Gastrocnemius medialis (tissue), 4 donors: ENCODE results near the gene GCHFR. TPM values are rescaled to one million over a fixed set of nuclear protein-coding genes. Genes with fewer than 3 reads are reported as not detected.

ENCODE experiments used
- ATAC-seq, 2 donors: fragments of 150-250 bp; one replicate each; pipeline ENCODE4 v1.9.1; 2016
- DNase-seq, 2 donors: peaks; one replicate each; pipeline ENCODE4 v3.0.0-alpha.2; 2019
- H3K27ac ChIP-seq, 4 donors: fragments of 200-600 bp; sonication (generic); 1 replicate in 1 of 4; 2 replicates in 3 of 4; pipeline ENCODE4 v1.5.1; 2016 to 2018; ENCODE audit warnings: mild to moderate bottlenecking in 2 of 4, moderate library complexity in 1 of 4
- H3K27me3 ChIP-seq, 3 donors: fragments of 200-600 bp; sonication (generic) in 2 of 3; 1 replicate in 1 of 3; 2 replicates in 2 of 3; pipeline versions ENCODE4 v1.5.1 to v1.6.0; 2016 to 2019; ENCODE audit warnings: mild to moderate bottlenecking in 1 of 3, moderate library complexity in 1 of 3
- H3K36me3 ChIP-seq, 2 donors: fragments of 200-600 bp; sonication (generic) in 1 of 2; one replicate each; pipeline ENCODE4 v1.5.1; 2017 to 2018
- H3K4me1 ChIP-seq, 2 donors: fragments of 200-600 bp; sonication (generic) in 1 of 2; one replicate each; pipeline ENCODE4 v1.5.1; 2016 to 2017; ENCODE audit warnings: mild to moderate bottlenecking in 2 of 2
- H3K4me3 ChIP-seq, 4 donors: fragments of 200-600 bp; sonication (generic) in 3 of 4; 1 replicate in 1 of 4; 2 replicates in 3 of 4; pipeline ENCODE4 v1.5.1; 2016 to 2019; ENCODE audit warnings: mild to moderate bottlenecking in 2 of 4
- H3K9me3 ChIP-seq, 3 donors: fragments of 200-600 bp; sonication (generic) in 2 of 3; 1 replicate in 1 of 3; 2 replicates in 2 of 3; pipeline ENCODE4 v1.5.1; 2016 to 2019
- POLR2A ChIP-seq, 2 donors: fragments of 450-650 bp; IDR thresholded peaks; one replicate each; pipeline ENCODE4 v1.6.1; 2017; ENCODE audit warnings: antibody characterized with exemption in 2 of 2, mild to moderate bottlenecking in 2 of 2, moderate library complexity in 2 of 2
- in situ Hi-C, 4 donors: fragments of 200-750 bp; cut with MboI; loops; one replicate each; pipeline versions ENCODE4 v1.15.0 to v1.8.0; 2017; ENCODE audit warnings: low sequenced_read_pairs in 4 of 4
- intact Hi-C: fragments of 100-400 bp; cut with DNase I; formaldehyde crosslinking; loops from one replicate; pipeline ENCODE4 v1.15.1; 2023; ENCODE audit warnings: low total_unique reads
- total RNA-seq, 4 donors: library from RNA; depleted of rRNA; stranded (reverse); fragments of >200 nt; gene quantifications; one replicate each; pipeline versions ENCODE4 v1.1.0 to v1.2.3, GENCODE V29; 2016
- TF ChIP-seq, protein P1 (sequence below), 5 experiments: fragments of 450-650 bp in 3 of 5; fragments of 200-600 bp in 2 of 5; sonication (generic) in 2 of 5; IDR thresholded peaks in 4 of 5; conservative IDR thresholded peaks in 1 of 5; 1 replicate in 4 of 5; 2 replicates in 1 of 5; pipeline ENCODE4 v1.5.1; 2016 to 2019; ENCODE audit warnings: antibody characterized with exemption in 5 of 5, mild to moderate bottlenecking in 3 of 5, moderate library complexity in 3 of 5

GCHFR gene
- total RNA-seq, 4 donors from 2014 or later, result 0.49 to 16.9 (median 14.4) TPM

DNA sequence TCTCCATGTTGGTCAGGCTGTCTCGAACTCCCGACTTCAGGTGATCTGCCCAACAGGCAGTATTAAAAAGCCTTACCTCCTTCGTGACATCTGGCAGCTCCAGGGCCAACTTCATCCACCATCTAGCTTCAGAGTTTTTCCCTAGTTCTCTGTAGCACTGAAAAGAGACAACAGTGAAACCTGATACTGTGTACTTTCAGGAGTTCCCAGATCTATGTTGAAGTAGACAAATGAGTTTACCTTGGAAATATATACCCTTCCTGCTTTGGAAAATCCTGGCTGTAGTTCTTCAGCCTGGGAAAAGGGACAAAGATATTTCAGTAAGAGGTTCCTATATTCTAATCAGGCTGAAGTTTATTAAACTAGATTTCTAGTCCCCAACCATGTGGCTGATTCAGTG, 26.8 kb upstream of the GCHFR start:
- Histone ChIP-seq H3K36me3 (peaks cover 3 to 77% of the 10 kb centered on the region in 2 donors), H3K27me3 (no peaks in the 10 kb centered on the region), H3K4me3 (no peak overlapping the region), H3K27ac (no peak overlapping the region), H3K4me1 (peaks cover 8 to 11% of the 10 kb centered on the region in 2 donors), H3K9me3 (no peaks in the 10 kb centered on the region)
- no peak for TF ChIP-seq POLR2A (IDR thresholded peaks at IDR 0.05)
- TF ChIP-seq, protein P1, sequence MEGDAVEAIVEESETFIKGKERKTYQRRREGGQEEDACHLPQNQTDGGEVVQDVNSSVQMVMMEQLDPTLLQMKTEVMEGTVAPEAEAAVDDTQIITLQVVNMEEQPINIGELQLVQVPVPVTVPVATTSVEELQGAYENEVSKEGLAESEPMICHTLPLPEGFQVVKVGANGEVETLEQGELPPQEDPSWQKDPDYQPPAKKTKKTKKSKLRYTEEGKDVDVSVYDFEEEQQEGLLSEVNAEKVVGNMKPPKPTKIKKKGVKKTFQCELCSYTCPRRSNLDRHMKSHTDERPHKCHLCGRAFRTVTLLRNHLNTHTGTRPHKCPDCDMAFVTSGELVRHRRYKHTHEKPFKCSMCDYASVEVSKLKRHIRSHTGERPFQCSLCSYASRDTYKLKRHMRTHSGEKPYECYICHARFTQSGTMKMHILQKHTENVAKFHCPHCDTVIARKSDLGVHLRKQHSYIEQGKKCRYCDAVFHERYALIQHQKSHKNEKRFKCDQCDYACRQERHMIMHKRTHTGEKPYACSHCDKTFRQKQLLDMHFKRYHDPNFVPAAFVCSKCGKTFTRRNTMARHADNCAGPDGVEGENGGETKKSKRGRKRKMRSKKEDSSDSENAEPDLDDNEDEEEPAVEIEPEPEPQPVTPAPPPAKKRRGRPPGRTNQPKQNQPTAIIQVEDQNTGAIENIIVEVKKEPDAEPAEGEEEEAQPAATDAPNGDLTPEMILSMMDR (IDR thresholded peaks at IDR 0.05 in 4 of 5, conservative IDR thresholded peaks at IDR 0.05 in 1 of 5), result no peak
- no peak for DNase-seq
- ATAC-seq, result no peak
- intact Hi-C loops, result no loop called here
- in situ Hi-C loops, result no loop called here

DNA sequence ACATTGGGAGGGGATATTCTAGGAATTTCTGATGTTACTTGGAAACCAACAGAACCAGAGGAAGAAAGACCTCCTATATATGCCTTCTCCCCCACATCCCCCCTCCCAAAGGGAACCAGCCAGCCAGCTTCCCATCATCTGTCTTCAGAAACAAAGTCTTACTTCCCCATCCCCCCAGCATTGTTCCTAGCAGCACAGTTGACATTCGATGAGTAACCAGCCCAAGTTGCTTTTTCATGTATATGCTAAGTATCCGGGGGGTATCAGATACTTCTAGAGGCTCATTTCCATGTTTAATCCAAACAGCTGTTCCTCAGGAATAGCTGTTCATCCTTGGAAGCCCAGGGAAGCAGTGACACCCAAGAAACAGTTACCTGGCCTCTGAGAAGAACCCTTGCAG, 24.8 kb upstream of the GCHFR start:
- in situ Hi-C loops, result no loop called here

DNA sequence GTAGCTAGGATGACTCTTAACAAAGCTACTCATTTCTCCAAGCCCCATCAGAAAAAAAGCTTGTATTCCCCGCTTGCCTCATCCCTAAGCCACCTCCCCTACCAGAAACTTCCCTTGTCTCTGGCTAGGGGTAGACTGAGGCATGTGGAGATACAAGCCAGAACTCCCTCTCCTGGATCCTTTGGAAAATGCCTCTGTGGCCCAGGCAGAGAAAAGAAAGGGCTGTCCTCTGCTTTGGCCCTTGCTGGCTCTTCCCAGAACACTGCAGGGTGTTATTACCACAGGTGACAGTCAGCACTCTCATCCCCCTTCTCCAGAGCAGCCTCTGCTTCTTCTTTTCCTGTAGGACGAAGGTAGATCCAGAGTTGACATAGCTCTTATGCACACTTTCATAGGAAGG, 24.0 kb upstream of the GCHFR start:
- ATAC-seq, result no peak

More for the DNA sequence above, 24.8 kb upstream of the GCHFR start:
- Histone ChIP-seq H3K36me3 (peaks cover 3 to 81% of the 10 kb centered on the region in 2 donors), H3K4me3 (no peak overlapping the region), H3K27me3 (no peaks in the 10 kb centered on the region), H3K27ac (no peak overlapping the region), H3K9me3 (no peaks in the 10 kb centered on the region), H3K4me1 (peaks cover 15 to 20% of the 10 kb centered on the region in 2 donors)
- ATAC-seq (no peak), DNase-seq (no peak)
- intact Hi-C loops, result no loop called here
- no peak for TF ChIP-seq POLR2A (IDR thresholded peaks at IDR 0.05)
- TF ChIP-seq, protein P1 (IDR thresholded peaks at IDR 0.05 in 4 of 5, conservative IDR thresholded peaks at IDR 0.05 in 1 of 5), result no peak

DNA sequence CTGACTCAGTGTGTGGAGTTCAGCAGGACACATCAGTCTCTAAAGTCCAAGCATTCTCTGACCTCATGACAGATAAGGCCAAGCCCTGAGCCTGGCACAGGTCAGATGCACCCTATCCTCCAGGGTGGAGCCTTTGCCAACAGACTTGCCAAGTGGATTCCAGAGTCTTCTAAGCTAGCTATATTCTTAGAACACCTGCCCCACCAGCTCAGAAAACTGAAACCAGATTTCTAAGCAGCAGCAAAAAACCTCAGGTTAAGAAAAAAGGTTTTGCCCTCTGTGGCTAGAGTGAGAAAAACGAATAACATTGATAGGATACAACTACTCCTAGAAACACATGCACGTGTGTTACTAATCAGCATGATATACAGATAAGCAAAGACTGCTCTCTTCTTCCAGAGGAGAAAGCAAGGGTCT, 20.4 kb upstream of the GCHFR start:
- H3K4me1 ChIP-seq, result peaks cover 17 to 20% of the 10 kb centered on the region in 2 donors
- ATAC-seq (no peak), DNase-seq (no peak)
- intact Hi-C loops, result no loop called here
- peak overlapping the region in 3 of 4 donors; percentile 35 to 61 (median 37) for H3K27ac ChIP-seq
- TF ChIP-seq POLR2A (IDR thresholded peaks at IDR 0.05), result no peak
- TF ChIP-seq, protein P1 (IDR thresholded peaks at IDR 0.05 in 4 of 5, conservative IDR thresholded peaks at IDR 0.05 in 1 of 5), result no peak
- no peaks in the 10 kb centered on the region for H3K27me3 ChIP-seq
- in situ Hi-C loops, result no loop called here
- no peaks in the 10 kb centered on the region for H3K9me3 ChIP-seq
- no peak overlapping the region for H3K4me3 ChIP-seq
- peaks cover 0 to 48% of the 10 kb centered on the region in 2 donors for H3K36me3 ChIP-seq

More for the DNA sequence above, 24.0 kb upstream of the GCHFR start:
- peaks cover 15 to 20% of the 10 kb centered on the region in 2 donors for H3K4me1 ChIP-seq
- TF ChIP-seq, protein P1 (IDR thresholded peaks at IDR 0.05 in 4 of 5, conservative IDR thresholded peaks at IDR 0.05 in 1 of 5), result no peak
- no peak for TF ChIP-seq POLR2A (IDR thresholded peaks at IDR 0.05)
- H3K27me3 ChIP-seq, result no peaks in the 10 kb centered on the region
- no peaks in the 10 kb centered on the region for H3K9me3 ChIP-seq
- DNase-seq, result no peak
- peaks cover 3 to 81% of the 10 kb centered on the region in 2 donors for H3K36me3 ChIP-seq
- in situ Hi-C loops, result no loop called here
- peak overlapping the region in 3 of 4 donors; percentile 29 to 32 (median 32) for H3K27ac ChIP-seq
- intact Hi-C loops, result no loop called here
- no peak overlapping the region for H3K4me3 ChIP-seq
